ENCODE results near the gene AUP1.
A peak's percentile ranks its signal among the peaks of the same experiment; 100 is the strongest.
"Not testable (repeated sequence)": the region's sequence is repeated elsewhere in the genome, so short reads cannot be mapped to it uniquely, and the experiment has no call there.

AUP1 gene

GRCh38 chr2:74495440-74495839, 34.1 kb downstream of the AUP1 start:
- DNase-seq, result no peak

GRCh38 chr2:74493546-74493945, 36.0 kb downstream of the AUP1 start:
- DNase-seq, result no peak

GRCh38 chr2:74491648-74492544, 37.6 kb downstream of the AUP1 start:
- no peak for DNase-seq

GRCh38 chr2:74489906-74490305, 39.6 kb downstream of the AUP1 start:
- no peak for DNase-seq

GRCh38 chr2:74488643-74489481, 40.6 kb downstream of the AUP1 start:
- DNase-seq, result no peak

GRCh38 chr2:74486141-74486540, 43.4 kb downstream of the AUP1 start:
- DNase-seq, result no peak

GRCh38 chr2:74483675-74484164, 45.8 kb downstream of the AUP1 start:
- DNase-seq, result not testable (repeated sequence)

GRCh38 chr2:74482801-74483674, 46.5 kb downstream of the AUP1 start, which contains the start of the genes CCDC142 and TTC31:
Gene CCDC142 (minus strand): TSS chr2:74482998. CDS start chr2:74482837, 161 bp downstream.
Gene TTC31 (plus strand): TSS chr2:74483081. CDS start chr2:74483096, 15 bp downstream.
- DNase-seq, result peak; percentile 92 to 95

GRCh38 chr2:74481961-74482800, 47.3 kb downstream of the AUP1 start:
- DNase-seq, result peak; percentile 47 to 54

GRCh38 chr2:74481431-74481830, 48.1 kb downstream of the AUP1 start:
- no peak for DNase-seq
